ENCODE measurements around the gene NPTX2. TPM values are rescaled to one million over a fixed set of nuclear protein-coding genes. Genes with fewer than 3 reads are reported as not detected.

NPTX2 gene
- total RNA-seq, 2 experiments from 2014 or later = not detected

GRCh38 chr7:98638853-98639252 lies 21.8 kb downstream of the NPTX2 start:
- Histone ChIP-seq H3K4me1 (ENCODE audit: insufficient read depth, low read length, poor library complexity, severe bottlenecking) (peaks cover 48% of the 10 kb centered on the region), H4K20me1 (ENCODE audit: insufficient read depth, low read length) (no peaks in the 10 kb centered on the region), H3K9me2 (ENCODE audit: insufficient read depth, low read length) (no peaks in the 10 kb centered on the region), H3K36me3 (ENCODE audit: insufficient read depth, low read length) (peaks cover 10% of the 10 kb centered on the region; the same call in 1 of the 2 replicates), H3K27ac (ENCODE audit: low read depth, low read length, poor library complexity, severe bottlenecking) (no peak overlapping the region), H2AFZ (ENCODE audit: low read length) (no peak overlapping the region), H3K4me2 (ENCODE audit: low read length) (no peak overlapping the region), H3K79me2 (ENCODE audit: insufficient read depth, low read depth, low read length) (no peaks in the 10 kb centered on the region), H3K4me3 (ENCODE audit: low read depth, low read length, poor library complexity, severe bottlenecking) (no peak overlapping the region), H3K9me3 (ENCODE audit: low read length) (peaks cover 21% of the 10 kb centered on the region)
- POLR2A ChIA-PET = no interaction called here
- no peak for TF ChIP-seq CTCF (conservative IDR thresholded peaks at IDR 0.05; ENCODE audit: low read length)
- TF ChIP-seq EZH2phosphoT487 (IDR thresholded peaks at IDR 0.05; ENCODE audit: borderline replicate concordance, low read depth, low read length) = no peak
- no peak for DNase-seq (ENCODE audit: low spot score)
- intact Hi-C loops (cut with micrococcal nuclease; ENCODE audit: unreplicated experiment) = no loop called here
- no TSS peak for BruUV-seq (replicated peaks)
- CTCF ChIA-PET (ENCODE audit: unreplicated experiment) = no interaction called here

GRCh38 chr7:98640375-98640774 lies 23.3 kb downstream of the NPTX2 start:
- H3K4me1 ChIP-seq (ENCODE audit: insufficient read depth, low read length, poor library complexity, severe bottlenecking) = peaks cover 62% of the 10 kb centered on the region
- no peaks in the 10 kb centered on the region for H3K9me2 ChIP-seq (ENCODE audit: insufficient read depth, low read length)
- POLR2A ChIA-PET = interaction anchor here (0.7 to 1.1 kb wide), 4 partner anchors 13 to 193 kb away, joined by 3 to 4 read pairs (median 3); no protein-coding TSS in a partner anchor
- BruUV-seq (replicated peaks) = no TSS peak
- peak overlapping the region; percentile 99 for H3K27ac ChIP-seq (ENCODE audit: low read depth, low read length, poor library complexity, severe bottlenecking)
- peak overlapping the region; percentile 55; the same call in 1 of the 2 replicates for H2AFZ ChIP-seq (ENCODE audit: low read length)
- H3K79me2 ChIP-seq (ENCODE audit: insufficient read depth, low read depth, low read length) = no peaks in the 10 kb centered on the region
- H3K9me3 ChIP-seq (ENCODE audit: low read length) = peaks cover 21% of the 10 kb centered on the region
- no peaks in the 10 kb centered on the region for H4K20me1 ChIP-seq (ENCODE audit: insufficient read depth, low read length)
- CTCF ChIA-PET (ENCODE audit: unreplicated experiment) = no interaction called here
- peaks cover 10% of the 10 kb centered on the region; the same call in 1 of the 2 replicates for H3K36me3 ChIP-seq (ENCODE audit: insufficient read depth, low read length)
- TF ChIP-seq EZH2phosphoT487 (IDR thresholded peaks at IDR 0.05; ENCODE audit: borderline replicate concordance, low read depth, low read length) = no peak
- TF ChIP-seq CTCF (conservative IDR thresholded peaks at IDR 0.05; ENCODE audit: low read length) = peak; percentile 60; the same call in 1 of the 2 replicates
- intact Hi-C loops (cut with micrococcal nuclease; ENCODE audit: unreplicated experiment) = loop anchor here (5.0 to 10.0 kb wide), 3 partner anchors 42 to 206 kb away; no protein-coding TSS in a partner anchor
- peak overlapping the region; percentile 84 for H3K4me2 ChIP-seq (ENCODE audit: low read length)
- H3K4me3 ChIP-seq (ENCODE audit: low read depth, low read length, poor library complexity, severe bottlenecking) = peak overlapping the region; percentile 33
- DNase-seq (ENCODE audit: low spot score) = peak; percentile 82

Measured in OCI-LY7 (cell line).